Upper lobe of right lung (tissue), 1 donor: Measurements from ENCODE around the gene CDC25B. TPM values are rescaled to one million over a fixed set of nuclear protein-coding genes. Genes with fewer than 3 reads are reported as not detected.
A peak's percentile ranks its signal among the peaks of the same experiment; 100 is the strongest.

Experiments used
- ATAC-seq: fragments of 200-7000 bp; cut with Tn5 transposase; one replicate; pipeline ENCODE4 v1.9.1; 2020; ENCODE audit warnings: mild to moderate bottlenecking, moderate library complexity
- DNase-seq: peaks from one replicate; pipeline ENCODE4 v3.0.0-alpha.2; 2020
- H3K27ac ChIP-seq: fragments of 200-600 bp; one replicate; pipeline ENCODE4 v1.8.0; 2022
- H3K27me3 ChIP-seq: fragments of 200-600 bp; one replicate; pipeline ENCODE4 v1.8.0; 2022; ENCODE audit warnings: mild to moderate bottlenecking
- H3K36me3 ChIP-seq: fragments of 200-600 bp; one replicate; pipeline ENCODE4 v1.8.0; 2022
- H3K4me1 ChIP-seq: fragments of 200-600 bp; one replicate; pipeline ENCODE4 v1.8.0; 2022
- H3K4me3 ChIP-seq: fragments of 200-600 bp; one replicate; pipeline ENCODE4 v1.8.0; 2022; ENCODE audit warnings: mild to moderate bottlenecking
- H3K9me3 ChIP-seq: fragments of 200-600 bp; one replicate; pipeline ENCODE4 v1.8.0; 2022
- intact Hi-C: fragments of 100-400 bp; cut with DNase I; formaldehyde crosslinking; loops from one replicate; pipeline ENCODE4 v1.11.0; 2022
- long read RNA-seq: library from polyadenylated mRNA; unstranded; transcript quantifications from one replicate; pipeline ENCODE4 v2.0.0, GENCODE V29; 2021
- total RNA-seq: library from RNA; stranded (reverse); fragmentation: NEBNext Ultra II Directional; extraction: Animal tissue kit (Norgen Biotek cat#: 25700); gene quantifications from one replicate; pipeline ENCODE4 v1.2.1, GENCODE V29; 2021
- TF ChIP-seq, protein P1 (sequence below): fragments of 200-600 bp; IDR thresholded peaks from one replicate; pipeline ENCODE4 v1.8.0; 2022; ENCODE audit warnings: antibody characterized with exemption
- donor health status: DM: no; HTN: yes; CAD: no; lungs with severe emphysema.

Gene CDC25B
- 136 TPM for total RNA-seq
- long read RNA-seq, transcript CDC25B-201 (16 exons, 3,597 nt) = major isoform, 28 of 187 reads
- long read RNA-seq, transcript CDC25B-206 (16 exons, 1,960 nt) = minor isoform, 13 of 187 reads
- long read RNA-seq, partial matches to known transcripts = 108 of 187 reads
- long read RNA-seq, other reads (novel, unspliced or antisense) = 31 of 187 reads

DNA sequence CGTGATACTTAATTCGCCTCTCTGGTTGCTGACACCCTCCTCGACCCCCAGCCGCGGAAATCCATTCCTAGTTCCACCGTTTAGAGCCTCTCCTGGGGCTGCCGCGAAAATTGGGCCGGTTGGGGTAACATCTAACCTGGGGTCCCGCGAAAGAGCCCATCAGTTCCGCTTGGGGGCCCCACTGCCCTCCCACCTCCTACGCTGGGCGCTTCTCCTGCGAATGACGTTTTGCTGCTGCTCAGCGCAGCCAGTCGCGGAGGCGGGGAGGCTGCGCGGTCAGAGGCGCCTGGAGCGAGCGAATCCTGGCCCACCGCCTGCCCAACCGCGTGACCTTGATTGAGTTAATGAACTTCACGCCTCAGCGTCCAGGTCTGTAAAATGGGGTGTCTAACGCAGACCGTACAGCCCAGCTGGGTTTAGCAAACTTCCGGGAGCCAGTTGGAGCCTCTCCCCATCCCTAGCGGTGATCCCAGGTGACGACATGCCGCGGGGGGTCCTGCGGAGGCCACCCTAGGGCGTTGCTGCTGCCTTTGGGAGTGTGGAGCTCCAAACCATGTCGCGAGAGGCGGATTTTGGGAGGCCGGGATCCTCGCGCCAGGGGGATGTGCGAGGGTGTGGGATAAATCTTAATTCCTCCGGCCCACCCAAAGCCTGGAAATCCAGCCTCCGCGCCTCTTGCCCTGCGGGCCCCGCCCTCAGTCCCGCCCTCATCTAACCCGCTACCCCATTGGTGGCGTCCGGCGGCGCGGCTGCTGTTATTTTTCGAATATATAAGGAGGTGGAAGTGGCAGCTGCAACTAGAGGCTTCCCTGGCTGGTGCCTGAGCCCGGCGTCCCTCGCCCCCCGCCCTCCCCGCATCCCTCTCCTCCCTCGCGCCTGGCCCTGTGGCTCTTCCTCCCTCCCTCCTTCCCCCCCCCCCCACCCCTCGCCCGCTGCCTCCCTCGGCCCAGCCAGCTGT lies at the start of gene CDC25B:
TSS of gene CDC25B (plus strand) at position 800 of the 958 bp plus-strand sequence. CDS start 222 bp downstream, outside the sequence.
- Histone ChIP-seq H3K9me3 (no peaks in the 10 kb centered on the region), H3K27ac (peak within 1 kb of the TSS; percentile 94), H3K4me1 (peaks cover 42% of the 10 kb centered on the region), H3K27me3 (no peaks in the 10 kb centered on the region), H3K4me3 (peak within 1 kb of the TSS; percentile 70), H3K36me3 (peaks cover 28% of the 10 kb centered on the region)
- DNase-seq (peak; percentile 97), ATAC-seq (peak; percentile 92)
- TF ChIP-seq, protein P1, sequence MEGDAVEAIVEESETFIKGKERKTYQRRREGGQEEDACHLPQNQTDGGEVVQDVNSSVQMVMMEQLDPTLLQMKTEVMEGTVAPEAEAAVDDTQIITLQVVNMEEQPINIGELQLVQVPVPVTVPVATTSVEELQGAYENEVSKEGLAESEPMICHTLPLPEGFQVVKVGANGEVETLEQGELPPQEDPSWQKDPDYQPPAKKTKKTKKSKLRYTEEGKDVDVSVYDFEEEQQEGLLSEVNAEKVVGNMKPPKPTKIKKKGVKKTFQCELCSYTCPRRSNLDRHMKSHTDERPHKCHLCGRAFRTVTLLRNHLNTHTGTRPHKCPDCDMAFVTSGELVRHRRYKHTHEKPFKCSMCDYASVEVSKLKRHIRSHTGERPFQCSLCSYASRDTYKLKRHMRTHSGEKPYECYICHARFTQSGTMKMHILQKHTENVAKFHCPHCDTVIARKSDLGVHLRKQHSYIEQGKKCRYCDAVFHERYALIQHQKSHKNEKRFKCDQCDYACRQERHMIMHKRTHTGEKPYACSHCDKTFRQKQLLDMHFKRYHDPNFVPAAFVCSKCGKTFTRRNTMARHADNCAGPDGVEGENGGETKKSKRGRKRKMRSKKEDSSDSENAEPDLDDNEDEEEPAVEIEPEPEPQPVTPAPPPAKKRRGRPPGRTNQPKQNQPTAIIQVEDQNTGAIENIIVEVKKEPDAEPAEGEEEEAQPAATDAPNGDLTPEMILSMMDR = peak; percentile 42
- intact Hi-C loops = no loop called here

DNA sequence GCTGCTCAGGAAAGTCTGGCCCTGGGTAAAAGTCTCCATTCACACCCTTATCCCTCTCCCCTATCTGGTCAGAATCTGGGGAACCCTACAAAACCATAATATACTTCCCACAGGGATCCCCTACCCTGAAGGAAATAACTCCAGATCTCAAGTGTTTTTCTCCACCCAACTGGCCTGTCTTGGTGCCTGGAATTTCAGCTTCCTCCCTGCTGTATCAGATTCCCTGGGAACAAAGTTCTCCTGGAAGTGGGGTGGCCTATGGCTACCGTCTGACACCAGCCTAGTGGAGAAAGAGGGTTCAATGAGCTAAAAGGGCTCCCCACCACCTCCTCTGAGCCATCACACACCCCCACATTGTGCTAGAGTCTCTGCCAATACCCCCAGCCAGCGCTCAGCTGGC lies 48.6 kb upstream of the CDC25B start:
- TF ChIP-seq, protein P1 = no peak

GRCh38 chr20:3748073-3748472 lies 48.0 kb upstream of the CDC25B start:
- Histone ChIP-seq H3K36me3 (no peaks in the 10 kb centered on the region), H3K4me1 (peaks cover 5% of the 10 kb centered on the region)

More for the DNA sequence above, 48.6 kb upstream of the CDC25B start:
- Histone ChIP-seq H3K9me3 (no peaks in the 10 kb centered on the region), H3K27ac (no peak overlapping the region), H3K27me3 (peaks cover 13% of the 10 kb centered on the region), H3K36me3 (no peaks in the 10 kb centered on the region), H3K4me1 (peaks cover 5% of the 10 kb centered on the region), H3K4me3 (no peak overlapping the region)
- ATAC-seq = no peak
- intact Hi-C loops = no loop called here
- no peak for DNase-seq

GRCh38 chr20:3749087-3749688 lies 46.9 kb upstream of the CDC25B start:
- Histone ChIP-seq H3K4me3 (no peak overlapping the region), H3K9me3 (no peaks in the 10 kb centered on the region), H3K4me1 (peaks cover 5% of the 10 kb centered on the region), H3K27me3 (peaks cover 13% of the 10 kb centered on the region), H3K27ac (no peak overlapping the region), H3K36me3 (no peaks in the 10 kb centered on the region)
- no peak for DNase-seq
- TF ChIP-seq, protein P1 = no peak
- intact Hi-C loops = no loop called here
- ATAC-seq = no peak

More at GRCh38 chr20:3748073-3748472, 48.0 kb upstream of the CDC25B start:
- Histone ChIP-seq H3K27me3 (peaks cover 13% of the 10 kb centered on the region), H3K27ac (no peak overlapping the region), H3K4me3 (no peak overlapping the region), H3K9me3 (no peaks in the 10 kb centered on the region)
- TF ChIP-seq, protein P1 = no peak
- intact Hi-C loops = no loop called here
- no peak for ATAC-seq
- no peak for DNase-seq

GRCh38 chr20:3749689-3750531 lies 46.2 kb upstream of the CDC25B start:
- DNase-seq = no peak
- Histone ChIP-seq H3K9me3 (no peaks in the 10 kb centered on the region), H3K4me3 (no peak overlapping the region), H3K36me3 (no peaks in the 10 kb centered on the region), H3K27ac (no peak overlapping the region), H3K4me1 (peaks cover under 1% of the 10 kb centered on the region), H3K27me3 (peaks cover 13% of the 10 kb centered on the region)
- ATAC-seq = peak; percentile 40
- TF ChIP-seq, protein P1 = peak; percentile 65
- intact Hi-C loops = no loop called here
